ENCODE results near the gene MGLL.

- TF ChIP-seq CTCF (IDR thresholded peaks at IDR 0.05; ENCODE audit: borderline replicate concordance, extremely low read depth, low read length, poor library complexity, severe bottlenecking) (no peak), EZH2 (IDR thresholded peaks at IDR 0.05; ENCODE audit: borderline replicate concordance, low read depth, low read length, severe bottlenecking) (no peak)
Observed at GRCh38 chr3:127676921-127677351, 145.4 kb downstream of the MGLL start.
